PFSK-1 (cell line): Measurements from ENCODE around the gene INTS11.

Experiments used
- FOXP2 ChIP-seq: optimal IDR thresholded peaks from 2 replicates; pipeline ENCODE3; 2011; ENCODE audit warnings: borderline replicate concordance, control low read depth, inconsistent platforms; ENCODE audit not compliant: insufficient read depth; ENCODE audit errors: extremely low read length, extremely low read depth
- POLR2AphosphoS5 ChIP-seq: IDR thresholded peaks from 2 replicates; pipeline ENCODE4 v1.6.1; 2012; ENCODE audit warnings: low read depth, mild to moderate bottlenecking, control low read depth, low read length, moderate library complexity
- REST ChIP-seq, 2 experiments: IDR thresholded peaks; 2 replicates each; pipeline versions ENCODE4 v1.6.1 to v1.8.0; 2011 to 2012; ENCODE audit warnings: low read depth in 2 of 2, low read length in 2 of 2, control low read depth in 1 of 2, inconsistent platforms in 1 of 2, mild to moderate bottlenecking in 1 of 2, moderate library complexity in 1 of 2; ENCODE audit not compliant: insufficient read depth in 1 of 2
- SIN3A ChIP-seq: IDR thresholded peaks from 2 replicates; pipeline ENCODE4 v1.6.1; 2012; ENCODE audit warnings: mild to moderate bottlenecking, low read length, moderate library complexity, borderline replicate concordance; ENCODE audit not compliant: insufficient read depth
- TAF1 ChIP-seq: IDR thresholded peaks from 2 replicates; pipeline ENCODE4 v1.6.1; 2012; ENCODE audit warnings: low read length, control low read depth, borderline replicate concordance; ENCODE audit not compliant: insufficient read depth

Gene INTS11

GRCh38 chr1:1308756-1309250, 15.7 kb downstream of the INTS11 start:
- TF ChIP-seq FOXP2 (no peak), SIN3A (no peak), POLR2AphosphoS5 (no peak), REST (IDR thresholded peaks at IDR 0.05; ENCODE audit: insufficient read depth in 1 of 2, low read depth in 2 of 2, low read length in 2 of 2) (no peak), TAF1 (no peak)

- TF ChIP-seq SIN3A (peak; percentile 25; the same call in 1 of the 2 replicates), POLR2AphosphoS5 (no peak), FOXP2 (no peak), TAF1 (0 out of 2 replicates have a peak, but pooled peaks have one; percentile 18), REST (IDR thresholded peaks at IDR 0.05; ENCODE audit: insufficient read depth in 1 of 2, low read depth in 2 of 2, low read length in 2 of 2) (no peak; a peak in 1 of 4 replicates)
Measured at GRCh38 chr1:1307923-1308755, 16.3 kb downstream of the INTS11 start, which contains the start of the genes ACAP3 and PUSL1. ACAP3 (minus strand) TSS chr1:1307930; CDS start chr1:1307815, 115 bp downstream. PUSL1 (plus strand) TSS chr1:1308597; CDS start chr1:1308644, 47 bp downstream.

GRCh38 chr1:1307261-1307922, 17.1 kb downstream of the INTS11 start:
- no peak for TF ChIP-seq FOXP2
- TF ChIP-seq SIN3A: no peak
- no peak for TF ChIP-seq REST (IDR thresholded peaks at IDR 0.05; ENCODE audit: insufficient read depth in 1 of 2, low read depth in 2 of 2, low read length in 2 of 2)
- TF ChIP-seq TAF1: no peak
- TF ChIP-seq POLR2AphosphoS5: no peak

- no peak for TF ChIP-seq SIN3A
- TF ChIP-seq FOXP2: no peak
- no peak for TF ChIP-seq REST (IDR thresholded peaks at IDR 0.05; ENCODE audit: insufficient read depth in 1 of 2, low read depth in 2 of 2, low read length in 2 of 2)
- no peak for TF ChIP-seq POLR2AphosphoS5
- no peak for TF ChIP-seq TAF1
Measured at GRCh38 chr1:1306661-1307260, 17.7 kb downstream of the INTS11 start.
